RCC 7860 (cell line): ENCODE results near the gene UBE2E2.

ENCODE experiments used
- DNase-seq: peaks from one replicate; pipeline ENCODE4 v3.0.0-alpha.2; 2015; ENCODE audit warnings: low spot score
- FAIRE-seq: peaks from 2 replicates; lab custom pipeline; 2012; peaks lifted over from hg19 to GRCh38; lab: Jason Lieb, UNC

UBE2E2 gene

GRCh38 chr3:23377928-23378672, 175.0 kb downstream of the UBE2E2 start:
- no peak for FAIRE-seq
- no peak for DNase-seq

- FAIRE-seq: no peak
- DNase-seq: no peak
Measured at GRCh38 chr3:23383875-23384274, 180.7 kb downstream of the UBE2E2 start.

GRCh38 chr3:23385327-23385726, 182.2 kb downstream of the UBE2E2 start:
- no peak for DNase-seq
- FAIRE-seq: no peak

- FAIRE-seq (no peak), DNase-seq (no peak)
Measured at GRCh38 chr3:23387286-23387918, 184.3 kb downstream of the UBE2E2 start.

GRCh38 chr3:23389089-23389488, 186.0 kb downstream of the UBE2E2 start:
- no peak for FAIRE-seq
- DNase-seq: no peak

GRCh38 chr3:23389686-23390085, 186.6 kb downstream of the UBE2E2 start:
- FAIRE-seq: no peak

GRCh38 chr3:23390446-23390845, 187.3 kb downstream of the UBE2E2 start:
- DNase-seq: no peak

More at GRCh38 chr3:23389686-23390085, 186.6 kb downstream of the UBE2E2 start:
- DNase-seq: no peak

GRCh38 chr3:23390989-23391553, 187.9 kb downstream of the UBE2E2 start:
- DNase-seq: no peak
- peak; percentile 34 for FAIRE-seq

More at GRCh38 chr3:23390446-23390845, 187.3 kb downstream of the UBE2E2 start:
- no peak for FAIRE-seq

GRCh38 chr3:23395115-23395514, 192.0 kb downstream of the UBE2E2 start:
- FAIRE-seq: no peak
- DNase-seq: no peak

GRCh38 chr3:23396746-23397145, 193.6 kb downstream of the UBE2E2 start:
- DNase-seq (no peak), FAIRE-seq (no peak)

- DNase-seq (no peak), FAIRE-seq (no peak)
Measured at GRCh38 chr3:23399221-23399620, 196.1 kb downstream of the UBE2E2 start.

- peak; percentile 53 for DNase-seq
- FAIRE-seq: peak; percentile 88
Measured at GRCh38 chr3:23402728-23403492, 199.8 kb downstream of the UBE2E2 start.

- DNase-seq (peak; percentile 69), FAIRE-seq (peak; percentile 91)
Measured at GRCh38 chr3:23404246-23404645, 201.1 kb downstream of the UBE2E2 start.

- DNase-seq: no peak
Measured at GRCh38 chr3:23405081-23405480, 202.0 kb downstream of the UBE2E2 start.

GRCh38 chr3:23406601-23407000, 203.5 kb downstream of the UBE2E2 start:
- DNase-seq (no peak), FAIRE-seq (no peak)

More at GRCh38 chr3:23405081-23405480, 202.0 kb downstream of the UBE2E2 start:
- FAIRE-seq: peak; percentile 53

- FAIRE-seq: no peak
Measured at GRCh38 chr3:23418026-23418425, 214.9 kb downstream of the UBE2E2 start.

GRCh38 chr3:23421811-23422516, 218.8 kb downstream of the UBE2E2 start:
- DNase-seq (no peak), FAIRE-seq (no peak)

More at GRCh38 chr3:23418026-23418425, 214.9 kb downstream of the UBE2E2 start:
- no peak for DNase-seq

- no peak for FAIRE-seq
- no peak for DNase-seq
Measured at GRCh38 chr3:23422517-23422851, 219.4 kb downstream of the UBE2E2 start.

- DNase-seq (no peak), FAIRE-seq (no peak)
Measured at GRCh38 chr3:23425410-23425809, 222.3 kb downstream of the UBE2E2 start.

- DNase-seq: no peak
- peak; percentile 48 for FAIRE-seq
Measured at GRCh38 chr3:23430781-23431398, 227.8 kb downstream of the UBE2E2 start.
